Measurements from ENCODE around the gene CRIM1. TPM values are rescaled to one million over a fixed set of nuclear protein-coding genes. Genes with fewer than 3 reads are reported as not detected.
A peak's percentile ranks its signal among the peaks of the same experiment; 100 is the strongest.
"Not testable (repeated sequence)": the region's sequence is repeated elsewhere in the genome, so short reads cannot be mapped to it uniquely, and the experiment has no call there.

Gene CRIM1
- total RNA-seq, 1 donor from 2014 or later, result 105 TPM

DNA sequence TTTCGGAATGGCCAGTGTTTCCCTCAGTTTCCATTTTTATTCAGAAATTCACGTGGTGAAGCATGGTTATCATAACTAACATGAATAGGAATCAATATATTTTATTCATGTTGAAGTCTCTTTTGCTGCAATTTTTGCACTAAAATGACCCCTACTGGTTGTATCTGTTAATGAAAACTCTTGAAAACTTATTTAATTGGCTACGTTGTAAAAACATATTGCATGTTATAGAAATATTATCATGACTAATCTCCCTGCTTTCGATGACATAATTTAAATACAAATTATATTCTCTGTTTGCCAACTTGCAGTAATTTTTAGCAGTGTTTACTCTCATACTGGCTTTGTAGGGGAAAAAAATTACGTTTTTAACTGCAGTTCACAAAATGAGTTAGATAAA lies 3.5 kb downstream of the CRIM1 start:
- Histone ChIP-seq H3K27ac (peak overlapping the region; percentile 21), H3K36me3 (no peaks in the 10 kb centered on the region), H3K9me3 (no peaks in the 10 kb centered on the region), H3K27me3 (ENCODE audit: low read depth) (no peaks in the 10 kb centered on the region), H3K4me3 (peak overlapping the region; percentile 86), H3K4me1 (peaks cover 55% of the 10 kb centered on the region)
- ATAC-seq (no peak), DNase-seq (no peak)
- TF ChIP-seq, protein P1, sequence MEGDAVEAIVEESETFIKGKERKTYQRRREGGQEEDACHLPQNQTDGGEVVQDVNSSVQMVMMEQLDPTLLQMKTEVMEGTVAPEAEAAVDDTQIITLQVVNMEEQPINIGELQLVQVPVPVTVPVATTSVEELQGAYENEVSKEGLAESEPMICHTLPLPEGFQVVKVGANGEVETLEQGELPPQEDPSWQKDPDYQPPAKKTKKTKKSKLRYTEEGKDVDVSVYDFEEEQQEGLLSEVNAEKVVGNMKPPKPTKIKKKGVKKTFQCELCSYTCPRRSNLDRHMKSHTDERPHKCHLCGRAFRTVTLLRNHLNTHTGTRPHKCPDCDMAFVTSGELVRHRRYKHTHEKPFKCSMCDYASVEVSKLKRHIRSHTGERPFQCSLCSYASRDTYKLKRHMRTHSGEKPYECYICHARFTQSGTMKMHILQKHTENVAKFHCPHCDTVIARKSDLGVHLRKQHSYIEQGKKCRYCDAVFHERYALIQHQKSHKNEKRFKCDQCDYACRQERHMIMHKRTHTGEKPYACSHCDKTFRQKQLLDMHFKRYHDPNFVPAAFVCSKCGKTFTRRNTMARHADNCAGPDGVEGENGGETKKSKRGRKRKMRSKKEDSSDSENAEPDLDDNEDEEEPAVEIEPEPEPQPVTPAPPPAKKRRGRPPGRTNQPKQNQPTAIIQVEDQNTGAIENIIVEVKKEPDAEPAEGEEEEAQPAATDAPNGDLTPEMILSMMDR (IDR thresholded peaks at IDR 0.05), result peak; percentile 23
- intact Hi-C loops (cut with DNase I), result loop anchor here (10.0 kb wide), 1 partner anchor 146 kb away; no protein-coding TSS in a partner anchor

GRCh38 chr2:36360063-36360462 lies 4.5 kb downstream of the CRIM1 start:
- Histone ChIP-seq H3K4me3 (peak overlapping the region; percentile 86), H3K9me3 (no peaks in the 10 kb centered on the region), H3K4me1 (peaks cover 59% of the 10 kb centered on the region), H3K27ac (no peak overlapping the region), H3K27me3 (ENCODE audit: low read depth) (no peaks in the 10 kb centered on the region), H3K36me3 (no peaks in the 10 kb centered on the region)
- TF ChIP-seq, protein P1 (IDR thresholded peaks at IDR 0.05), result no peak
- DNase-seq (no peak), ATAC-seq (no peak)
- intact Hi-C loops (cut with DNase I), result no loop called here

DNA sequence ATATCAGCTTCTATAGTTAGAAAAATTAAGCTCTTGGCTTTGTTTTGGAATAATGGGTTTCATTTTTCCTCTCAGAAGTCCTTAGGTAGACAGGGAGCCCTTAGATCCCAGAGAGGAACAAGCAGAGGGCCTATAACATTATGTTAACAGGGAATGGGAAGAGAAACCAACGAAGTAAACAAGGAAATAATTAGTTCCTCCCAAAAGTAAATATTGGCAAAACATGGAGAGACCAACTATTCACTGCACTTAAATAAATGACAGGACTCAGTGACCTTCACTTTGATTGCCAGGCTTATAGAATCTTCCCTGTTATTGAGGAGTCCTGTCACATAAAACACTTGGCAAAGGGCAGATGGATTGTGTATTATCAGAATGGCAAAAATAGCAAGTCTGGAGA lies 5.3 kb downstream of the CRIM1 start:
- Histone ChIP-seq H3K36me3 (no peaks in the 10 kb centered on the region), H3K4me3 (no peak overlapping the region), H3K4me1 (peaks cover 64% of the 10 kb centered on the region), H3K27ac (no peak overlapping the region), H3K9me3 (no peaks in the 10 kb centered on the region), H3K27me3 (ENCODE audit: low read depth) (no peaks in the 10 kb centered on the region)
- intact Hi-C loops (cut with DNase I), result no loop called here
- TF ChIP-seq, protein P1 (IDR thresholded peaks at IDR 0.05), result no peak
- no peak for DNase-seq
- no peak for ATAC-seq

DNA sequence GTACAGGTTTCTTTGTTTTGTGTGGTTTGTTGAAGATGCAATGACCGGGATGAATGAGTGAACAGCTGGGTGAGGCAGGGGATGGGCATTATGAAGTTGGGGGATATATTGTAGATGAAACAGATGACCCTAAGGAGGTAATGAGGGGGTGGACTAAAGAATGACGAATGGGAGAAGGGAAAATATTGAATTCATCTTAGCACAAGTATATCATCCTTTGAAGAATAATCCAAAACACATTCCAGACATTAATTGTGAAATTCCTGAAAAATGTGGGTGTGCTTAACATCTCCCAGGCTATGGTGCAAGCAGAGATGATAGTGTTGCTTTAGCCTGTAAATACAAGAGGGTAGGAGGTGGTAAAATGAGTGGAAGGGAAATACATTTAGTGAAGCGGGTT lies 5.8 kb downstream of the CRIM1 start:
- H3K4me1 ChIP-seq, result peaks cover 70% of the 10 kb centered on the region
- TF ChIP-seq, protein P1 (IDR thresholded peaks at IDR 0.05), result no peak
- ATAC-seq, result peak in 1 of 2 donors; percentile 20
- H3K27ac ChIP-seq, result no peak overlapping the region
- H3K27me3 ChIP-seq (ENCODE audit: low read depth), result no peaks in the 10 kb centered on the region
- no peaks in the 10 kb centered on the region for H3K9me3 ChIP-seq
- no peak overlapping the region for H3K4me3 ChIP-seq
- no peak for DNase-seq
- intact Hi-C loops (cut with DNase I), result no loop called here
- no peaks in the 10 kb centered on the region for H3K36me3 ChIP-seq

DNA sequence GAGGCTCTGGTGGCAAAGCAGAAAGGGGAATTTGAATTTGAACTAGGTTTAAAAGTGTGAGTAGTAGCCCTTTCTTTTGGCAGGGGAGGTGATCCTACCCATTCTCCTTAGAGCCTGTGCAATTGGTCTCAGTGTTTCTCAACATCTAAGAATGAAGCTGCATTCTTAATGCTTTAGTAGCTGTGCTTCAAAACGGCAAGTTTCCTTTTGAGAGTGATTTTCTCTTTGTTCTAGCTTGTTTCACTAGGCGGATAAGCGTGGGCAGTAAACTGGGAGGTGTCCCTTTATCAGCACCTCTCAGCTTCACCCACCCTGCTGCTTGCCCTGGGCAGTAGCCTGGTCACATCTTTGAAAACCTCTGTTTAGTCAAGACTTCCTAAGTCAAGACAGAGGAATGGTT lies 6.7 kb downstream of the CRIM1 start:
- H3K9me3 ChIP-seq, result no peaks in the 10 kb centered on the region
- TF ChIP-seq, protein P1 (IDR thresholded peaks at IDR 0.05), result no peak
- H3K27ac ChIP-seq, result peak overlapping the region; percentile 51
- H3K4me3 ChIP-seq, result no peak overlapping the region
- DNase-seq (no peak), ATAC-seq (peak in 1 of 2 donors; percentile 7)
- H3K36me3 ChIP-seq, result no peaks in the 10 kb centered on the region
- no peaks in the 10 kb centered on the region for H3K27me3 ChIP-seq (ENCODE audit: low read depth)
- intact Hi-C loops (cut with DNase I), result no loop called here
- H3K4me1 ChIP-seq, result peaks cover 79% of the 10 kb centered on the region

GRCh38 chr2:36363085-36363484 lies 7.5 kb downstream of the CRIM1 start:
- H3K27ac ChIP-seq; H3K27me3 ChIP-seq (ENCODE audit: low read depth); H3K9me3 ChIP-seq; H3K4me3 ChIP-seq; DNase-seq; H3K36me3 ChIP-seq; ATAC-seq; intact Hi-C loops (cut with DNase I): not testable (repeated sequence)
- peaks cover 80% of the 10 kb centered on the region for H3K4me1 ChIP-seq

All from lower lobe of right lung (tissue), 2 donors.